Prostate gland (tissue), 2 donors: ENCODE measurements around the gene ARMC2. TPM values are rescaled to one million over a fixed set of nuclear protein-coding genes. Genes with fewer than 3 reads are reported as not detected.

ENCODE experiments used
- DNase-seq: peaks from one replicate; pipeline ENCODE4 v3.0.0-alpha.2; 2019; ENCODE audit warnings: low spot score
- H3K27ac ChIP-seq, 2 donors: fragments of 200-600 bp; sonication (generic); 2 replicates each; pipeline ENCODE4 v1.5.1; 2017 to 2019
- H3K27me3 ChIP-seq: fragments of 200-600 bp; sonication (generic); replicated peaks from 2 replicates; pipeline ENCODE4 v1.5.1; 2019; ENCODE audit not compliant: insufficient read depth
- H3K36me3 ChIP-seq, 2 donors: fragments of 200-600 bp; sonication (generic); 1 replicate in 1 of 2; 2 replicates in 1 of 2; pipeline versions ENCODE4 v1.5.1 to v1.8.1; 2017 to 2019
- H3K4me1 ChIP-seq: fragments of 200-600 bp; sonication (generic); replicated peaks from 2 replicates; pipeline ENCODE4 v1.5.1; 2019
- H3K4me3 ChIP-seq, 2 donors: fragments of 200-600 bp; sonication (generic); 2 replicates each; pipeline ENCODE4 v1.5.1; 2017 to 2019
- H3K9me3 ChIP-seq: fragments of 200-600 bp; sonication (generic); 2 replicates; pipeline ENCODE4 v1.5.1; 2017
- POLR2A ChIP-seq: fragments of 450-650 bp; IDR thresholded peaks from one replicate; pipeline ENCODE4 v1.6.1; 2016; ENCODE audit warnings: antibody characterized with exemption, mild to moderate bottlenecking
- POLR2AphosphoS5 ChIP-seq: sonication (generic); formaldehyde crosslinking; IDR thresholded peaks from one replicate; pipeline ENCODE4 v1.6.1; 2017; ENCODE audit warnings: antibody characterized with exemption
- WGBS: methylation state at CpG from one replicate; pipeline ENCODE4 v1.1.5; 2018; 5-methylcytosine and 5-hydroxymethylcytosine counted together
- intact Hi-C: fragments of 100-400 bp; cut with DNase I; formaldehyde crosslinking; loops from one replicate; pipeline ENCODE4 v1.14.2; 2022
- total RNA-seq, 2 donors: library from RNA; depleted of rRNA; stranded (reverse); fragments of >200 nt; gene quantifications; one replicate each; pipeline ENCODE4 v1.1.0, GENCODE V29; 2016
- TF ChIP-seq, protein P1 (sequence below), 4 experiments: fragments of 200-600 bp in 2 of 4; fragments of 450-650 bp in 2 of 4; sonication (generic) in 2 of 4; IDR thresholded peaks; 1 replicate in 3 of 4; 2 replicates in 1 of 4; pipeline ENCODE4 v1.5.1; 2016 to 2019; ENCODE audit warnings: antibody characterized with exemption in 4 of 4, mild to moderate bottlenecking in 2 of 4, moderate library complexity in 2 of 4

Gene ARMC2
- total RNA-seq, 2 donors from 2014 or later: 2.0 to 8.4 TPM

DNA sequence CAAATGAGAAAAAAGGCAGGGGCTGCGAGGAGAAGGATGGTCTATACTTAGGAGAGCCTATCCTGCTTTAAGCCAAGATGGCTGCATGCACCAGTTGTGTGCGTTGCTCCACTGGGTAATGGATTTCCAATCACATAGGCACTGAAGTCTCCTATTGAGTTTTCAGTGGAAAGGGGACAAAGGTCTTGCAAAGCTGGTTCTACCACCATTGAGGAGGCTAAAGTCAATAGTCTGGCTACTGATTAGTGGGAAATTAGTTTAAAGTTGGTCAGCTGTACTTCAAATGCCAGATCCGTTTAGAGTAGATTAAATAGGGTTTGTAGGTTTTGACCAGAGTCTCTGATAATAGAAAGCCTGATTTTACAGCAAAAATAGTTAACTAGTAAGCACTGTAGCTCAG is 141.5 kb downstream of the ARMC2 start:
- Histone ChIP-seq H3K4me3 (no peak overlapping the region), H3K4me1 (no peaks in the 10 kb centered on the region), H3K27ac (no peak overlapping the region), H3K9me3 (no peaks in the 10 kb centered on the region), H3K27me3 (no peaks in the 10 kb centered on the region), H3K36me3 (peaks cover 3 to 6% of the 10 kb centered on the region in 2 donors)
- no peak for DNase-seq
- TF ChIP-seq, protein P1, sequence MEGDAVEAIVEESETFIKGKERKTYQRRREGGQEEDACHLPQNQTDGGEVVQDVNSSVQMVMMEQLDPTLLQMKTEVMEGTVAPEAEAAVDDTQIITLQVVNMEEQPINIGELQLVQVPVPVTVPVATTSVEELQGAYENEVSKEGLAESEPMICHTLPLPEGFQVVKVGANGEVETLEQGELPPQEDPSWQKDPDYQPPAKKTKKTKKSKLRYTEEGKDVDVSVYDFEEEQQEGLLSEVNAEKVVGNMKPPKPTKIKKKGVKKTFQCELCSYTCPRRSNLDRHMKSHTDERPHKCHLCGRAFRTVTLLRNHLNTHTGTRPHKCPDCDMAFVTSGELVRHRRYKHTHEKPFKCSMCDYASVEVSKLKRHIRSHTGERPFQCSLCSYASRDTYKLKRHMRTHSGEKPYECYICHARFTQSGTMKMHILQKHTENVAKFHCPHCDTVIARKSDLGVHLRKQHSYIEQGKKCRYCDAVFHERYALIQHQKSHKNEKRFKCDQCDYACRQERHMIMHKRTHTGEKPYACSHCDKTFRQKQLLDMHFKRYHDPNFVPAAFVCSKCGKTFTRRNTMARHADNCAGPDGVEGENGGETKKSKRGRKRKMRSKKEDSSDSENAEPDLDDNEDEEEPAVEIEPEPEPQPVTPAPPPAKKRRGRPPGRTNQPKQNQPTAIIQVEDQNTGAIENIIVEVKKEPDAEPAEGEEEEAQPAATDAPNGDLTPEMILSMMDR (IDR thresholded peaks at IDR 0.05): no peak
- TF ChIP-seq POLR2AphosphoS5 (no peak), POLR2A (no peak)
- WGBS: 70% methylated on average over 3 of the region's 3 CpGs
- intact Hi-C loops: no loop called here

DNA sequence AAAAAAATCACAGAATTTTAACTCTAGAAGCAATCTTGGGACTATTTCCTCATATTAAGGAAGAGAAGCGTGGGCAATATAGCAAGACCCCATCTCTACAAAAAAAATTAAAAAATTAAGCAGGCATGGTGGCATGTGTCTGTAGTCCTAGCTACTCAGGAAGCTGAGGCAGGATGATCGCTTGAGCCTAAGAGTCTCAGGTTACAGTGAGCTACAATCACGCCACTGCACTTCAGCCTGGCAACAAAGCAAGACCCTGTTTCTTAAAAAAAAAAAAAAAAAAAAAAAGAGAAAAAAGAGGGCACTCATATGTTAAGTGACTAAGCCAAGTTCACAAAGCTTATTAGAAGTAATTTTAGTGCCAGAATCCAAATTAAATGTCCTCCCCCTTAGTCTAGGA is 145.7 kb downstream of the ARMC2 start:
- Histone ChIP-seq H3K4me3 (no peak overlapping the region), H3K36me3 (peaks cover 5 to 6% of the 10 kb centered on the region in 2 donors), H3K27me3 (no peaks in the 10 kb centered on the region), H3K9me3 (no peaks in the 10 kb centered on the region), H3K27ac (no peak overlapping the region), H3K4me1 (no peaks in the 10 kb centered on the region)
- TF ChIP-seq, protein P1 (IDR thresholded peaks at IDR 0.05): no peak
- TF ChIP-seq POLR2AphosphoS5: no peak
- TF ChIP-seq POLR2A: no peak
- intact Hi-C loops: no loop called here
- 89% methylated on average over 3 of the region's 3 CpGs for WGBS
- DNase-seq: no peak

DNA sequence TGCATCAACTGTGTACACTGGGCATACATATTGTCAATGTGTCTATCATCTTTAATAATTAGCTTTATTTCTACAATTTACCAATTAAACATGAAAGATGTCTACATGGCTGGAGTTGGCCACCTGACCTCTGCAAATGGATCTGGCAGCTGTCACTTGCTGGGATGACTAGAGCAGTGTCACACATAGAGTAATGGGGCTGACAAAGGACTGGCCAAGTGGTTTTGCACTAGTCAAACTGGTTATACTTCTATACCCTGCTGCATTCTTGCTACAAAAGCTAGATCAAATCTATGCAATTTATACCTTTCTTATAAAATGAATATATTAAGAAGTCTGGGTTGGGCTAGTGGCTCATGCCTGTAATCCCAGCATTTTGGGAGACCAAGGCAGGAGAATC is 147.1 kb downstream of the ARMC2 start:
- no peak overlapping the region for H3K4me3 ChIP-seq
- no peaks in the 10 kb centered on the region for H3K27me3 ChIP-seq
- no peaks in the 10 kb centered on the region for H3K4me1 ChIP-seq
- H3K27ac ChIP-seq: no peak overlapping the region
- intact Hi-C loops: no loop called here
- no peak for TF ChIP-seq POLR2AphosphoS5
- no peak for TF ChIP-seq POLR2A
- TF ChIP-seq, protein P1 (IDR thresholded peaks at IDR 0.05): no peak
- H3K36me3 ChIP-seq: peaks cover 0 to 3% of the 10 kb centered on the region in 2 donors
- DNase-seq: no peak
- no peaks in the 10 kb centered on the region for H3K9me3 ChIP-seq

DNA sequence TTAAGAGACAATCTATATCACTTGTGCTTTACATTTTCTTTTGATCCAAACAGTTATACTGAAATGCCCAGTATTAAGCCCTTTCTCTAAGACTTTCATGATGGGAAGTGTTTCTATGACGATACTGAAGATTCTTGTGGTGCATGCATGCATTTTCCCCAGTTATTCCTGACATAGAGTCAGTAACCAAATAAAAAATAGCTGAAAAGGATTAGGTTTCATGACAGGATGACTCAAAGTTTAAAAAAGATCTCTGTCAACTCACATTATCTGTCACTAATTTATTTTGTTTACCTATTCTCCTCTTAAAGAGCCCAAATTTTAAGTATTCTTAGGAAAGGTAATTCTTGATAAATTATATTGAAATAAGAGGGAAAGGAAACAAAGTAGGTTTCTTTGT is 148.0 kb downstream of the ARMC2 start:
- 78% methylated on average over 1 of the region's 1 CpG for WGBS
- no peak overlapping the region for H3K27ac ChIP-seq
- H3K4me3 ChIP-seq: no peak overlapping the region
- no peaks in the 10 kb centered on the region for H3K9me3 ChIP-seq
- no peaks in the 10 kb centered on the region for H3K27me3 ChIP-seq
- no peak for DNase-seq
- no peaks in the 10 kb centered on the region for H3K4me1 ChIP-seq
- peaks cover 0 to 3% of the 10 kb centered on the region in 2 donors for H3K36me3 ChIP-seq
- TF ChIP-seq POLR2AphosphoS5: no peak
- no peak for TF ChIP-seq POLR2A
- TF ChIP-seq, protein P1 (IDR thresholded peaks at IDR 0.05): no peak
- intact Hi-C loops: no loop called here

DNA sequence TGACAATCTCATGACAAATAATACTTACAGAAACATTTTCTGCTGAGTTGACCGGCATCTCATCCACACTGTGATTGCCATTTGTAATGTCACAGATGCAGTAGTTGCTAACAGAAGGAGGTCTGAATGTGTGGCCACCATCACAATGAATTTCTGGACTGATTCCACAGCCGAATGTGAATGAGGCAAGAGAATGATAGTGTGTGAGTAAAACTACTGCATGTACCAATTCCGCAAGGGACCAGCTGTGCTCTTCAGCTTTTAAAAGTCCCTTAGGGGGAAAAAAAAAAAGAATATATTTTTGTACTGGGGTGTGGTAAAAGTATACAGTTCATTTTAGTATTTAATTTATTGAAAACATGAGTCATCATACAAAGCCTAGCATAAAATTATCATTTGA is 150.3 kb downstream of the ARMC2 start:
- TF ChIP-seq, protein P1 (IDR thresholded peaks at IDR 0.05): no peak
- TF ChIP-seq POLR2A: no peak
- TF ChIP-seq POLR2AphosphoS5: no peak
- Histone ChIP-seq H3K27me3 (no peaks in the 10 kb centered on the region), H3K9me3 (no peaks in the 10 kb centered on the region), H3K4me1 (peaks cover 9% of the 10 kb centered on the region), H3K4me3 (no peak overlapping the region), H3K36me3 (peaks cover 0 to 3% of the 10 kb centered on the region in 2 donors), H3K27ac (no peak overlapping the region)
- intact Hi-C loops: no loop called here
- DNase-seq: no peak
- 77% methylated on average over 3 of the region's 3 CpGs for WGBS
